Testis (tissue), 2 donors: ENCODE data around the gene RASSF7.

Experiments
- CTCF ChIP-seq, 3 experiments: fragments of 450-650 bp in 2 of 3; fragments of 200-600 bp in 1 of 3; sonication (generic) in 1 of 3; IDR thresholded peaks; one replicate each; pipeline ENCODE4 v1.5.1; 2016 to 2019; ENCODE audit warnings: antibody characterized with exemption in 3 of 3, mild to moderate bottlenecking in 2 of 3, moderate library complexity in 1 of 3
- POLR2A ChIP-seq: fragments of 450-650 bp; IDR thresholded peaks from one replicate; pipeline ENCODE4 v1.6.1; 2017; ENCODE audit warnings: antibody characterized with exemption, mild to moderate bottlenecking, moderate library complexity

- no peak for TF ChIP-seq CTCF (IDR thresholded peaks at IDR 0.05)
- TF ChIP-seq POLR2A = no peak
Measured at GRCh38 chr11:607020-607780, 46.4 kb downstream of the RASSF7 start.
